ENCODE results near the gene KCNK7. TPM values are rescaled to one million over a fixed set of nuclear protein-coding genes. Genes with fewer than 3 reads are reported as not detected.

The KCNK7 gene
- total RNA-seq, 2 experiments from 2014 or later, result 4.9 to 5.0 TPM

DNA sequence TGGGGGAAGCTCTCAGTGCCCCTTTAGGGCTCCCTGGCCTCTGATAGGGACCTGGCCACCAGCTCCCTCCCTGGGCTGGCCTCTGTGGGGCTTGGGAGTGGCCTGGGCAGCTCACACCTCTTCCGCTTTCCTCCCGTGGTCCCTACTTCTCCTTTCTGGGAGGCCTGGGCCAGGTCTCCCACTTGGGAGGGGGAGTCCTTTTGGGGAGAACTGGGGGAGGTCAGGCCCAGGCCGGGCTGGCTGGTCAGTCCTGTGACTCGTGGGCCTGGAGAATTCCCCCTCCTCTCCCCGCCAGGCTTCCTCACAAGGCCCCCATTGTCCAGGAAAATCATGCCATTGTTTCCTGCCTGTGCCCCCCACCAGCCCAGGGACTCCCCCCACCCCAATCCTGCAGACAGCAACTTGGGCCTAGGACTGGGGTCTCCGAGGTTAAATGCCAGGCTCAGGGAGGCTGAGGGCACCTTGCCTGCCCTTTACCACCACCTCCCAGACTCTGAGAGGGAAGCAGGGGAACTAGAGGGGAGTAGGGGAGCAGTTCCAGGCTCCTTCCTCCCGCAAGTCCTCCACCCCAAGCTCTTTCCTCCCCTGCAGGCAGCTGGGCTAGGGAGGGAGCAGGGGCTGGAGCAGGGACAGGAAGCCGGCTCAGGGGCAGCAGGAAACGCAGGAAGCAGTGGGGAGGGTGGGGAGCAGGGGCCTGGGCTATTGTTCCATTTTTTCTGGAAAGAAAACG, 15.6 kb upstream of the KCNK7 start:
- Histone ChIP-seq H3K4me3 (ENCODE audit: low read length) (peak overlapping the region; percentile 93), H3K4me1 (ENCODE audit: insufficient read depth, low read length) (peaks cover 52% of the 10 kb centered on the region), H3K36me3 (ENCODE audit: insufficient read depth, low read length) (peaks cover 49% of the 10 kb centered on the region), H3K27ac (ENCODE audit: low read depth in 1 of 2, low read length in 2 of 2) (peak overlapping the region; percentile 94), H3K27me3 (ENCODE audit: control insufficient read depth in 1 of 2, insufficient read depth in 2 of 2, low read length in 2 of 2) (no peaks in the 10 kb centered on the region), H3K9me3 (ENCODE audit: control insufficient read depth in 1 of 2, insufficient read depth in 1 of 2, low read length in 2 of 2) (no peaks in the 10 kb centered on the region)
- peaks cover 71% of the 10 kb centered on the region for H3K36me3 Mint-ChIP-seq (ENCODE audit: low read depth)
- ATAC-seq (ENCODE audit: poor library complexity) (no peak), DNase-seq (peak in 3 of 14 experiments; percentile 5 to 56 (median 54))
- peak overlapping the region; percentile 93 for H3K27ac Mint-ChIP-seq
- H3K27me3 Mint-ChIP-seq, result no peaks in the 10 kb centered on the region
- H3K4me1 Mint-ChIP-seq (ENCODE audit: low read depth), result peaks cover 43% of the 10 kb centered on the region
- no peaks in the 10 kb centered on the region for H3K9me3 Mint-ChIP-seq
- ChIA-PET CTCF (no interaction called here), POLR2A (interaction anchor here (4.3 kb wide), 1 partner anchor 113 kb away, joined by 46 read pairs; the partner anchor contains the start of gene MALAT1)
- TF ChIP-seq, protein P1, sequence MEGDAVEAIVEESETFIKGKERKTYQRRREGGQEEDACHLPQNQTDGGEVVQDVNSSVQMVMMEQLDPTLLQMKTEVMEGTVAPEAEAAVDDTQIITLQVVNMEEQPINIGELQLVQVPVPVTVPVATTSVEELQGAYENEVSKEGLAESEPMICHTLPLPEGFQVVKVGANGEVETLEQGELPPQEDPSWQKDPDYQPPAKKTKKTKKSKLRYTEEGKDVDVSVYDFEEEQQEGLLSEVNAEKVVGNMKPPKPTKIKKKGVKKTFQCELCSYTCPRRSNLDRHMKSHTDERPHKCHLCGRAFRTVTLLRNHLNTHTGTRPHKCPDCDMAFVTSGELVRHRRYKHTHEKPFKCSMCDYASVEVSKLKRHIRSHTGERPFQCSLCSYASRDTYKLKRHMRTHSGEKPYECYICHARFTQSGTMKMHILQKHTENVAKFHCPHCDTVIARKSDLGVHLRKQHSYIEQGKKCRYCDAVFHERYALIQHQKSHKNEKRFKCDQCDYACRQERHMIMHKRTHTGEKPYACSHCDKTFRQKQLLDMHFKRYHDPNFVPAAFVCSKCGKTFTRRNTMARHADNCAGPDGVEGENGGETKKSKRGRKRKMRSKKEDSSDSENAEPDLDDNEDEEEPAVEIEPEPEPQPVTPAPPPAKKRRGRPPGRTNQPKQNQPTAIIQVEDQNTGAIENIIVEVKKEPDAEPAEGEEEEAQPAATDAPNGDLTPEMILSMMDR (IDR thresholded peaks at IDR 0.05), result no peak
- intact Hi-C loops (cut with DNase I, micrococcal nuclease), result no loop called here
- H3K4me3 Mint-ChIP-seq, result peak overlapping the region; percentile 60

DNA sequence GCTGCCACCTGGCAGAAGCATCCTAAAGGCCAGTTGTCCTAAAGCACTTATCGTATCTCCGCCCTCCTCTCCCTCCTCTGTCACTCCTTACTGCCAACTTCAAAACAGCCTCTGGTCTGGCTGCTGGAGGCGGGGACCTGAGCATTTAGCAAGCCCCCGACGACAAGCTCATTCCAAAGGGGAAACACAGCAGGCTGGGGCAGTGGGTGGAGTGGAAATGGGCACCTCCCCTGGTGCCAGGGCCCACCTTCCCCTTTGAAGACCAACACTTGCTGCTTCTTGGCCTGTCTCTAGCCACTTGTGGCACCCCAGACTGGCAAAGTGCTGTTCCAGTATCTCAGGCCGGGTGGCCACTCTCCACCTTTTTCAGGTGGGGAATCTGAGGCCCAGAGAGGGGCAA, 14.8 kb upstream of the KCNK7 start:
- TF ChIP-seq, protein P1 (IDR thresholded peaks at IDR 0.05), result no peak
- no peaks in the 10 kb centered on the region for H3K9me3 Mint-ChIP-seq
- peaks cover 42% of the 10 kb centered on the region for H3K4me1 Mint-ChIP-seq (ENCODE audit: low read depth)
- Histone ChIP-seq H3K36me3 (ENCODE audit: insufficient read depth, low read length) (peaks cover 57% of the 10 kb centered on the region), H3K9me3 (ENCODE audit: control insufficient read depth in 1 of 2, insufficient read depth in 1 of 2, low read length in 2 of 2) (no peaks in the 10 kb centered on the region), H3K4me3 (ENCODE audit: low read length) (no peak overlapping the region), H3K27ac (ENCODE audit: low read depth in 1 of 2, low read length in 2 of 2) (peak overlapping the region; percentile 94), H3K27me3 (ENCODE audit: control insufficient read depth in 1 of 2, insufficient read depth in 2 of 2, low read length in 2 of 2) (no peaks in the 10 kb centered on the region), H3K4me1 (ENCODE audit: insufficient read depth, low read length) (peaks cover 51% of the 10 kb centered on the region)
- H3K4me3 Mint-ChIP-seq, result peak overlapping the region; percentile 44
- ATAC-seq (ENCODE audit: poor library complexity), result no peak
- H3K27me3 Mint-ChIP-seq, result no peaks in the 10 kb centered on the region
- H3K27ac Mint-ChIP-seq, result peak overlapping the region; percentile 93
- CTCF ChIA-PET, result no interaction called here
- intact Hi-C loops (cut with DNase I, micrococcal nuclease), result no loop called here
- H3K36me3 Mint-ChIP-seq (ENCODE audit: low read depth), result peaks cover 74% of the 10 kb centered on the region
- POLR2A ChIA-PET, result interaction anchor here (0.7 kb wide), 1 partner anchor 38 kb away, joined by 3 read pairs; the partner anchor contains the start of gene FAM89B
- DNase-seq, result no peak

DNA sequence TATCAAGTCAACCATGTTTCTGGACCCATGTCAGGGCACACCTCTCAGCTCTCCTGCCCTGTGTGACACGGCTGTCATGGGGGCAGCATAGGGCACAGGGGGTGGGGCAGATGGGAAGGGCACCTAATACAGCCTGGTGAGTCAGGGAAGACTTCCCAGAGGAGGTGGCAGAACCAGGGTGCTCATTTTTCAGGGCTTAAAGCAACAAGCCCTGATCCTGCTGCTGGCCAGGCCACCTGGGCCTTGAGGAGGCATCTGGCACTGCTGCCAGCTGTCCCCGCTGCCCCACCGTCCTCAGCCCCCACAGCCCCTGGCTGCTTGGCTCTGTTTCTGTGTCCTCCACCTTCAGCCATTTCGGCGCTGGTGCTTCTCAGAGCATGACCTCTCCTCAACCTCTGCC, 14.1 kb upstream of the KCNK7 start:
- ChIA-PET POLR2A (interaction anchor here (1.2 kb wide), 1 partner anchor 42 kb away, joined by 3 read pairs; no protein-coding TSS in a partner anchor), CTCF (interaction anchor here (1.2 kb wide), 1 partner anchor 14 kb away, joined by 3 read pairs; the partner anchor contains the start of gene KCNK7)
- H3K36me3 ChIP-seq (ENCODE audit: insufficient read depth, low read length), result peaks cover 64% of the 10 kb centered on the region
- Mint-ChIP-seq H3K36me3 (ENCODE audit: low read depth) (peaks cover 74% of the 10 kb centered on the region), H3K27ac (peak overlapping the region; percentile 93), H3K4me3 (peak overlapping the region; percentile 45), H3K4me1 (ENCODE audit: low read depth) (peaks cover 37% of the 10 kb centered on the region), H3K9me3 (no peaks in the 10 kb centered on the region), H3K27me3 (no peaks in the 10 kb centered on the region)
- H3K27ac ChIP-seq (ENCODE audit: low read depth in 1 of 2, low read length in 2 of 2), result no peak overlapping the region
- H3K4me1 ChIP-seq (ENCODE audit: insufficient read depth, low read length), result peaks cover 51% of the 10 kb centered on the region
- no peak for DNase-seq
- no peaks in the 10 kb centered on the region for H3K9me3 ChIP-seq (ENCODE audit: control insufficient read depth in 1 of 2, insufficient read depth in 1 of 2, low read length in 2 of 2)
- intact Hi-C loops (cut with DNase I, micrococcal nuclease), result no loop called here
- no peak for ATAC-seq (ENCODE audit: poor library complexity)
- no peak overlapping the region for H3K4me3 ChIP-seq (ENCODE audit: low read length)
- H3K27me3 ChIP-seq (ENCODE audit: control insufficient read depth in 1 of 2, insufficient read depth in 2 of 2, low read length in 2 of 2), result no peaks in the 10 kb centered on the region
- TF ChIP-seq, protein P1 (IDR thresholded peaks at IDR 0.05), result no peak
